HEK293T (cell line): ENCODE results near the gene JAG2.

ENCODE experiments used
- CTBP1 ChIP-seq: fragments of 450-650 bp; IDR thresholded peaks from 2 replicates; pipeline ENCODE4 v1.6.1; 2016; ENCODE audit warnings: borderline replicate concordance
- FOXK2 ChIP-seq: fragments of 450-650 bp; IDR thresholded peaks from 2 replicates; pipeline ENCODE4 v1.6.1; 2016; ENCODE audit warnings: mild to moderate bottlenecking
- FOXM1 ChIP-seq: fragments of 450-650 bp; IDR thresholded peaks from 2 replicates; pipeline ENCODE4 v1.6.1; 2017; ENCODE audit warnings: mild to moderate bottlenecking, borderline replicate concordance
- LEF1 ChIP-seq: fragments of 450-650 bp; IDR thresholded peaks from 2 replicates; pipeline ENCODE4 v1.6.1; 2017; ENCODE audit warnings: mild to moderate bottlenecking, borderline replicate concordance
- SP1 ChIP-seq: fragments of 450-650 bp; IDR thresholded peaks from 2 replicates; pipeline ENCODE4 v1.6.1; 2017
- SUZ12 ChIP-seq: fragments of 450-650 bp; IDR thresholded peaks from 2 replicates; pipeline ENCODE4 v1.6.1; 2016; ENCODE audit warnings: mild to moderate bottlenecking
- TARDBP ChIP-seq: fragments of 450-650 bp; IDR thresholded peaks from 2 replicates; pipeline ENCODE4 v1.6.1; 2016

DNA sequence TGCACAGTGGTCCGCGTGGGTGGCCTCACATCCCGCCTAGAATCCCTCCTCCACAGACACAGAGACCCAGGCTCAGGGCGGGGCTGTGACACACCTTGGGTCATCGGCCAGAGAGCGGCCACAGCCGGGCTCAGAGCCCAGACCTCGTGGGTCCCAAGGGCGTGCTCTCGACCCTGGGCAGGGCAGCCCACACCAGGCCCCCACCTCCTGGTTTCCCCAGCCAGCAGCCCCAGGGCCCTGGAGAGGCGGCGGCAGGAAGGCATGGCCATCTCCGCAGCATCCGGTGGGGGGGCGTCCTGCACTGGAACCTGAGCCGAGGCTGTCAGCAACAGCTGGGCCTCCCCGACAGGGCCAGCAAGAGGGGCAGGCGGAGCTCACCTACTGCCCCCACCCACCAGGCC is 15.2 kb downstream of the JAG2 start:
- TF ChIP-seq TARDBP (no peak), CTBP1 (no peak), SP1 (no peak), FOXM1 (no peak), LEF1 (no peak), SUZ12 (no peak), FOXK2 (no peak)
